HEK293 (cell line): ENCODE results near the gene CHID1.
A peak's percentile ranks its signal among the peaks of the same experiment; 100 is the strongest.

Experiments used
- CTCF ChIA-PET: fragments of 350-600 bp; formaldehyde crosslinking; extraction: SDS; loops from one replicate; lab custom pipeline; 2021; ENCODE audit warnings: antibody characterized with exemption; lab: Yijun Ruan, JAX
- POLR2A ChIA-PET: fragments of 300-600 bp; formaldehyde crosslinking; extraction: SDS; loops from one replicate; lab custom pipeline; 2020; ENCODE audit warnings: antibody characterized with exemption, inconsistent platforms; lab: Yijun Ruan, JAX
- H3K27ac ChIP-seq: fragments of 200-500 bp; sonication (Bioruptor generic); 2 replicates; pipeline ENCODE4 v1.5.1; 2014; ENCODE audit warnings: low read depth, low read length, control low read depth, inconsistent platforms; ENCODE audit errors: extremely low read depth
- H3K36me3 ChIP-seq, 2 experiments: fragments of 200-500 bp in 1 of 2; sonication (Bioruptor generic) in 1 of 2; 1 replicate in 1 of 2; 2 replicates in 1 of 2; pipeline ENCODE4 v1.5.1; 2014 to 2017; ENCODE audit warnings: inconsistent platforms in 2 of 2, low read length in 2 of 2; ENCODE audit not compliant: control insufficient read depth in 2 of 2, insufficient read depth in 1 of 2
- H3K4me1 ChIP-seq: fragments of 200-500 bp; sonication (Bioruptor generic); 2 replicates; pipeline ENCODE4 v1.5.1; 2014; ENCODE audit warnings: mild to moderate bottlenecking, low read length, inconsistent platforms; ENCODE audit not compliant: control insufficient read depth, insufficient read depth
- H3K4me3 ChIP-seq: 2 replicates; pipeline ENCODE4 v1.5.1; 2011; ENCODE audit warnings: low read depth, mild to moderate bottlenecking, control low read depth, low read length, moderate library complexity
- H3K9me3 ChIP-seq: fragments of 200-500 bp; sonication (Bioruptor generic); 2 replicates; pipeline ENCODE4 v1.5.1; 2014; ENCODE audit warnings: low read depth, low read length, inconsistent platforms; ENCODE audit not compliant: control insufficient read depth, insufficient read depth
- EGR2 ChIP-seq: fragments of 450-650 bp; formaldehyde crosslinking; IDR thresholded peaks from 2 replicates; pipeline ENCODE4 v1.5.1; 2016; ENCODE audit warnings: low read depth, missing biosample characterization, missing genetic modification characterization
- GLIS1 ChIP-seq: fragments of 450-650 bp; formaldehyde crosslinking; IDR thresholded peaks from 2 replicates; pipeline ENCODE4 v1.5.1; 2016; ENCODE audit warnings: missing biosample characterization, missing genetic modification characterization
- HOXA7 ChIP-seq: sonication (generic); formaldehyde crosslinking; IDR thresholded peaks from 2 replicates; pipeline ENCODE4 v1.8.1; 2022; ENCODE audit warnings: missing genetic modification reagents, borderline replicate concordance
- KLF8 ChIP-seq: fragments of 450-650 bp; formaldehyde crosslinking; IDR thresholded peaks from 2 replicates; pipeline ENCODE4 v1.5.1; 2016; ENCODE audit warnings: missing biosample characterization, missing genetic modification characterization
- REPIN1 ChIP-seq: fragments of 450-650 bp; formaldehyde crosslinking; IDR thresholded peaks from 2 replicates; pipeline ENCODE4 v1.5.1; 2017; ENCODE audit warnings: missing biosample characterization, missing genetic modification characterization, low read depth
- SP7 ChIP-seq: fragments of 450-650 bp; formaldehyde crosslinking; IDR thresholded peaks from 2 replicates; pipeline ENCODE4 v1.5.1; 2016; ENCODE audit warnings: missing biosample characterization, missing genetic modification characterization
- ZBTB21 ChIP-seq: fragments of 450-650 bp; formaldehyde crosslinking; IDR thresholded peaks from 2 replicates; pipeline ENCODE4 v1.5.1; 2017; ENCODE audit warnings: missing biosample characterization, missing genetic modification characterization
- ZBTB48 ChIP-seq: fragments of 450-650 bp; formaldehyde crosslinking; IDR thresholded peaks from 2 replicates; pipeline ENCODE4 v1.5.1; 2016; ENCODE audit warnings: missing biosample characterization, missing genetic modification characterization
- ZFHX2 ChIP-seq: fragments of 450-650 bp; formaldehyde crosslinking; conservative IDR thresholded peaks from 2 replicates; pipeline ENCODE4 v1.5.1; 2016; ENCODE audit warnings: missing biosample characterization, missing genetic modification characterization
- ZNF10 ChIP-seq: fragments of 450-650 bp; formaldehyde crosslinking; IDR thresholded peaks from 2 replicates; pipeline ENCODE4 v1.5.1; 2017; ENCODE audit warnings: missing biosample characterization, missing genetic modification characterization
- ZNF184 ChIP-seq: fragments of 450-650 bp; IDR thresholded peaks from 2 replicates; pipeline ENCODE4 v1.5.1; 2018; ENCODE audit warnings: missing biosample characterization, mild to moderate bottlenecking, missing genetic modification characterization
- ZNF23 ChIP-seq: fragments of 450-650 bp; formaldehyde crosslinking; IDR thresholded peaks from 2 replicates; pipeline ENCODE4 v1.5.1; 2016; ENCODE audit warnings: missing biosample characterization, missing genetic modification characterization, borderline replicate concordance
- ZNF341 ChIP-seq: fragments of 450-650 bp; formaldehyde crosslinking; IDR thresholded peaks from 2 replicates; pipeline ENCODE4; 2016; ENCODE audit warnings: low read depth, missing biosample characterization, missing genetic modification characterization
- ZNF423 ChIP-seq: fragments of 450-650 bp; formaldehyde crosslinking; IDR thresholded peaks from 2 replicates; pipeline ENCODE4 v1.5.1; 2016; ENCODE audit warnings: missing biosample characterization, missing genetic modification characterization
- ZNF433 ChIP-seq: fragments of 450-650 bp; formaldehyde crosslinking; IDR thresholded peaks from 2 replicates; pipeline ENCODE4 v1.5.1; 2016; ENCODE audit warnings: missing biosample characterization, missing genetic modification characterization, low read depth
- ZNF48 ChIP-seq: fragments of 450-650 bp; formaldehyde crosslinking; IDR thresholded peaks from 2 replicates; pipeline ENCODE4 v1.5.1; 2016; ENCODE audit warnings: missing biosample characterization, missing genetic modification characterization
- ZNF549 ChIP-seq: fragments of 450-650 bp; IDR thresholded peaks from 2 replicates; pipeline ENCODE4 v1.5.1; 2018; ENCODE audit warnings: missing biosample characterization, missing genetic modification characterization, mild to moderate bottlenecking, inconsistent platforms, moderate library complexity
- ZNF555 ChIP-seq: fragments of 450-650 bp; formaldehyde crosslinking; conservative IDR thresholded peaks from 2 replicates; pipeline ENCODE4 v1.5.1; 2017; ENCODE audit warnings: missing biosample characterization, mild to moderate bottlenecking, missing genetic modification characterization, inconsistent platforms
- ZNF558 ChIP-seq: fragments of 450-650 bp; formaldehyde crosslinking; IDR thresholded peaks from 2 replicates; pipeline ENCODE4 v1.5.1; 2016; ENCODE audit warnings: missing biosample characterization, missing genetic modification characterization
- ZNF596 ChIP-seq: fragments of 450-650 bp; IDR thresholded peaks from 2 replicates; pipeline ENCODE4 v1.5.0; 2018; ENCODE audit warnings: missing biosample characterization, mild to moderate bottlenecking, missing genetic modification characterization, moderate library complexity
- ZNF610 ChIP-seq: fragments of 450-650 bp; formaldehyde crosslinking; IDR thresholded peaks from 2 replicates; pipeline ENCODE4 v1.5.1; 2016; ENCODE audit warnings: missing biosample characterization, missing genetic modification characterization, borderline replicate concordance
- ZNF629 ChIP-seq: fragments of 450-650 bp; formaldehyde crosslinking; IDR thresholded peaks from 2 replicates; pipeline ENCODE4 v1.5.1; 2017; ENCODE audit warnings: missing biosample characterization, missing genetic modification characterization
- ZNF777 ChIP-seq: fragments of 450-650 bp; formaldehyde crosslinking; IDR thresholded peaks from 2 replicates; pipeline ENCODE4 v1.5.1; 2017; ENCODE audit warnings: missing biosample characterization, missing genetic modification characterization, borderline replicate concordance
- ZNF785 ChIP-seq: fragments of 450-650 bp; formaldehyde crosslinking; IDR thresholded peaks from 2 replicates; pipeline ENCODE4 v1.5.1; 2016; ENCODE audit warnings: missing biosample characterization, missing genetic modification characterization
- TF ChIP-seq, protein P1 (sequence below): fragments of 450-650 bp; formaldehyde crosslinking; IDR thresholded peaks from 2 replicates; pipeline ENCODE4 v1.5.1; 2016; ENCODE audit warnings: missing biosample characterization, missing genetic modification characterization
- TF ChIP-seq, protein P2 (sequence below): fragments of 450-650 bp; IDR thresholded peaks from 2 replicates; pipeline ENCODE4 v1.5.1; 2018; ENCODE audit warnings: missing biosample characterization, mild to moderate bottlenecking, missing genetic modification characterization
- TF ChIP-seq, protein P3 (sequence below): fragments of 450-650 bp; formaldehyde crosslinking; IDR thresholded peaks from 2 replicates; pipeline ENCODE4 v1.5.1; 2016; ENCODE audit warnings: missing biosample characterization, missing genetic modification characterization
- TF ChIP-seq, protein P4 (sequence below): fragments of 450-650 bp; formaldehyde crosslinking; IDR thresholded peaks from 2 replicates; pipeline ENCODE4 v1.5.1; 2016; ENCODE audit warnings: missing biosample characterization, missing genetic modification characterization
- TF ChIP-seq, protein P5 (sequence below): fragments of 450-650 bp; formaldehyde crosslinking; IDR thresholded peaks from 2 replicates; pipeline ENCODE4 v1.5.1; 2016; ENCODE audit warnings: missing biosample characterization, missing genetic modification characterization

Gene CHID1

DNA sequence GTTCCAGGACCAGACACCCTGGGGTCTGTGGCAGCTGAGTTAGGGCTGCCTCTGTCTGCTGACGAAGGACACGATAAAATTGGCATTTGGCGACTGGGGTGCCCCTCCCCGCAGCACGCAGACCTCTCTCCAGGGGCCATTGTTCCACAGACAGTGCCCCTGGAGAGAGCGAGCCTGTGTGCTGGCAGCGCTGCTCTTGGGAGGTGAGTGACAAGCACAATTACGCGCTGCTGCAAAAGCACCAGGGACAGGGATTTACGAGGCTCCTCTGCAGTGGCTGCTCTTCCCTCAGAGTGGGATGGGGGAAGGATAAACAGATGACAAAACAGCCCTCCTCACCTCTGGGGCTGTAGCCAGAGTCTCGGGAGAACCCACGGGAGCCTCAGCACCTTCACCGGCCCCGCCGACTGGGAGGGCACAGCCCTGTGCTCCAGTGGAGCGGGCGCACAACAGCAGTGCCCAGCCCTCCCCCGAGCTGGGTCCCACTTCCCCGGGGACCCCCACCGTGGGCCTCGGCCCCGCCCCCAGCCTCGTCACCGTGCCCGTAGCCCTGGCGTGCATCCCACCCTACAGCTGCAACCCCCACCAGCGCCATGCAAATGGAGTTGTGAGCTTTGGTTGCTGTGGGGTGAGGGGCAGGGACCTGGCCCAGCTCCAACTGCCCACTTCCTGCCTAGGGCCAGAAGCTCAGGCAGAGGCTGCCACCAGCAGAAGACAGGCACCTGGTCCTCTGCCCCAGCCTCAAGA, 19.6 kb downstream of the CHID1 start:
- Histone ChIP-seq H3K27ac (no peak overlapping the region), H3K4me1 (no peaks in the 10 kb centered on the region), H3K9me3 (no peaks in the 10 kb centered on the region), H3K36me3 (peaks cover 0 to 62% of the 10 kb centered on the region in 2 experiments; a peak in 1 of 3 replicates), H3K4me3 (no peak overlapping the region)
- ChIA-PET CTCF (no interaction called here), POLR2A (interaction anchor here (0.6 kb wide), 2 partner anchors 25 to 60 kb away, joined by 4 read pairs; no protein-coding TSS in a partner anchor)
- TF ChIP-seq ZNF10 (tag by site-specific recombination) (no peak), ZBTB48 (no peak), ZNF433 (no peak), ZNF777 (tag by site-specific recombination) (no peak), ZNF341 (peak; percentile 62), ZNF48 (no peak), ZNF423 (tag by site-specific recombination) (peak; percentile 78), ZNF23 (tag by site-specific recombination) (no peak), ZNF785 (no peak), ZNF184 (tag by site-specific recombination) (no peak), ZNF610 (tag by site-specific recombination) (no peak), ZNF549 (tag by site-specific recombination) (no peak), HOXA7 (no peak), EGR2 (tag by site-specific recombination) (peak; percentile 25; the same call in 1 of the 2 replicates), KLF8 (tag by site-specific recombination) (no peak), GLIS1 (tag by site-specific recombination) (no peak), SP7 (peak; percentile 62; the same call in 1 of the 2 replicates), ZNF558 (no peak), ZNF555 (no peak), REPIN1 (tag by site-specific recombination) (no peak), ZFHX2 (tag by site-specific recombination) (0 out of 2 replicates have a peak, but pooled peaks have one; percentile 8), ZNF596 (no peak), ZNF629 (tag by site-specific recombination) (no peak), ZBTB21 (no peak)
- TF ChIP-seq, protein P1, sequence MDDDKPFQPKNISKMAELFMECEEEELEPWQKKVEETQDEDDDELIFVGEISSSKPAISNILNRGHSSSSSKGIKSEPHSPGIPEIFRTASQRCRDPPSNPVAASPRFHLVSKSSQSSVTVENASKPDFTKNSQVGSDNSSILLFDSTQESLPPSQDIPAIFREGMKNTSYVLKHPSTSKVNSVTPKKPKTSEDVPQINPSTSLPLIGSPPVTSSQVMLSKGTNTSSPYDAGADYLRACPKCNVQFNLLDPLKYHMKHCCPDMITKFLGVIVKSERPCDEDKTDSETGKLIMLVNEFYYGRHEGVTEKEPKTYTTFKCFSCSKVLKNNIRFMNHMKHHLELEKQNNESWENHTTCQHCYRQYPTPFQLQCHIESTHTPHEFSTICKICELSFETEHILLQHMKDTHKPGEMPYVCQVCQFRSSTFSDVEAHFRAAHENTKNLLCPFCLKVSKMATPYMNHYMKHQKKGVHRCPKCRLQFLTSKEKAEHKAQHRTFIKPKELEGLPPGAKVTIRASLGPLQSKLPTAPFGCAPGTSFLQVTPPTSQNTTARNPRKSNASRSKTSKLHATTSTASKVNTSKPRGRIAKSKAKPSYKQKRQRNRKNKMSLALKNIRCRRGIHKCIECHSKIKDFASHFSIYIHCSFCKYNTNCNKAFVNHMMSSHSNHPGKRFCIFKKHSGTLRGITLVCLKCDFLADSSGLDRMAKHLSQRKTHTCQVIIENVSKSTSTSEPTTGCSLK = no peak
- TF ChIP-seq, protein P2, sequence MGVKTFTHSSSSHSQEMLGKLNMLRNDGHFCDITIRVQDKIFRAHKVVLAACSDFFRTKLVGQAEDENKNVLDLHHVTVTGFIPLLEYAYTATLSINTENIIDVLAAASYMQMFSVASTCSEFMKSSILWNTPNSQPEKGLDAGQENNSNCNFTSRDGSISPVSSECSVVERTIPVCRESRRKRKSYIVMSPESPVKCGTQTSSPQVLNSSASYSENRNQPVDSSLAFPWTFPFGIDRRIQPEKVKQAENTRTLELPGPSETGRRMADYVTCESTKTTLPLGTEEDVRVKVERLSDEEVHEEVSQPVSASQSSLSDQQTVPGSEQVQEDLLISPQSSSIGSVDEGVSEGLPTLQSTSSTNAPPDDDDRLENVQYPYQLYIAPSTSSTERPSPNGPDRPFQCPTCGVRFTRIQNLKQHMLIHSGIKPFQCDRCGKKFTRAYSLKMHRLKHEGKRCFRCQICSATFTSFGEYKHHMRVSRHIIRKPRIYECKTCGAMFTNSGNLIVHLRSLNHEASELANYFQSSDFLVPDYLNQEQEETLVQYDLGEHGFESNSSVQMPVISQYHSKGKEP (tag by site-specific recombination) = no peak
- TF ChIP-seq, protein P3, sequence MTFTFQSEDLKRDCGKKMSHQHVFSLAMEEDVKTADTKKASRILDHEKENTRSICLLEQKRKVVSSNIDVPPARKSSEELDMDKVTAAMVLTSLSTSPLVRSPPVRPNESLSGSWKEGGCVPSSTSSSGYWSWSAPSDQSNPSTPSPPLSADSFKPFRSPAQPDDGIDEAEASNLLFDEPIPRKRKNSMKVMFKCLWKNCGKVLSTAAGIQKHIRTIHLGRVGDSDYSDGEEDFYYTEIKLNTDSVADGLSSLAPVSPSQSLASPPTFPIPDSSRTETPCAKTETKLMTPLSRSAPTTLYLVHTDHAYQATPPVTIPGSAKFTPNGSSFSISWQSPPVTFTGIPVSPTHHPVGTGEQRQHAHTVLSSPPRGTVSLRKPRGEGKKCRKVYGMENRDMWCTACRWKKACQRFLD (tag by site-specific recombination) = no peak
- TF ChIP-seq, protein P4, sequence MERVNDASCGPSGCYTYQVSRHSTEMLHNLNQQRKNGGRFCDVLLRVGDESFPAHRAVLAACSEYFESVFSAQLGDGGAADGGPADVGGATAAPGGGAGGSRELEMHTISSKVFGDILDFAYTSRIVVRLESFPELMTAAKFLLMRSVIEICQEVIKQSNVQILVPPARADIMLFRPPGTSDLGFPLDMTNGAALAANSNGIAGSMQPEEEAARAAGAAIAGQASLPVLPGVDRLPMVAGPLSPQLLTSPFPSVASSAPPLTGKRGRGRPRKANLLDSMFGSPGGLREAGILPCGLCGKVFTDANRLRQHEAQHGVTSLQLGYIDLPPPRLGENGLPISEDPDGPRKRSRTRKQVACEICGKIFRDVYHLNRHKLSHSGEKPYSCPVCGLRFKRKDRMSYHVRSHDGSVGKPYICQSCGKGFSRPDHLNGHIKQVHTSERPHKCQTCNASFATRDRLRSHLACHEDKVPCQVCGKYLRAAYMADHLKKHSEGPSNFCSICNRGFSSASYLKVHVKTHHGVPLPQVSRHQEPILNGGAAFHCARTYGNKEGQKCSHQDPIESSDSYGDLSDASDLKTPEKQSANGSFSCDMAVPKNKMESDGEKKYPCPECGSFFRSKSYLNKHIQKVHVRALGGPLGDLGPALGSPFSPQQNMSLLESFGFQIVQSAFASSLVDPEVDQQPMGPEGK (tag by site-specific recombination) = no peak
- TF ChIP-seq, protein P5, sequence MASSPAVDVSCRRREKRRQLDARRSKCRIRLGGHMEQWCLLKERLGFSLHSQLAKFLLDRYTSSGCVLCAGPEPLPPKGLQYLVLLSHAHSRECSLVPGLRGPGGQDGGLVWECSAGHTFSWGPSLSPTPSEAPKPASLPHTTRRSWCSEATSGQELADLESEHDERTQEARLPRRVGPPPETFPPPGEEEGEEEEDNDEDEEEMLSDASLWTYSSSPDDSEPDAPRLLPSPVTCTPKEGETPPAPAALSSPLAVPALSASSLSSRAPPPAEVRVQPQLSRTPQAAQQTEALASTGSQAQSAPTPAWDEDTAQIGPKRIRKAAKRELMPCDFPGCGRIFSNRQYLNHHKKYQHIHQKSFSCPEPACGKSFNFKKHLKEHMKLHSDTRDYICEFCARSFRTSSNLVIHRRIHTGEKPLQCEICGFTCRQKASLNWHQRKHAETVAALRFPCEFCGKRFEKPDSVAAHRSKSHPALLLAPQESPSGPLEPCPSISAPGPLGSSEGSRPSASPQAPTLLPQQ (tag by site-specific recombination) = no peak
